Central memory CD8-positive, alpha-beta T cell (primary cell): ENCODE results near the gene ZNF735.
"Not testable (repeated sequence)": the region's sequence is repeated elsewhere in the genome, so short reads cannot be mapped to it uniquely, and the experiment has no call there.

Experiments used
- ATAC-seq: fragments of 150-1000 bp; cut with Tn5 transposase; replicated peaks from 2 replicates; pipeline ENCODE4 v1.10.0; 2022; ENCODE audit warnings: mild to moderate bottlenecking, moderate FRiP score, moderate number of reproducible peaks; ENCODE audit not compliant: poor library complexity, severe bottlenecking; ENCODE audit errors: extremely low read depth
- DNase-seq, 2 donors: peaks; one replicate each; pipeline ENCODE4 v3.0.0; 2021; ENCODE audit warnings: low spot score in 2 of 2
- H3K27ac Mint-ChIP-seq: one replicate; pipeline ENCODE4 v1.8.0; 2022; ENCODE audit warnings: low read depth, mild to moderate bottlenecking, moderate library complexity, mixed read lengths
- H3K27me3 Mint-ChIP-seq: one replicate; pipeline ENCODE4 v1.8.0; 2022; ENCODE audit warnings: mixed read lengths
- H3K36me3 Mint-ChIP-seq: one replicate; pipeline ENCODE4 v1.8.0; 2022; ENCODE audit warnings: mild to moderate bottlenecking, moderate library complexity, mixed read lengths; ENCODE audit not compliant: insufficient read depth
- H3K4me1 Mint-ChIP-seq: one replicate; pipeline ENCODE4 v1.8.0; 2022; ENCODE audit warnings: mixed read lengths
- H3K4me3 Mint-ChIP-seq: one replicate; pipeline ENCODE4 v1.8.0; 2022; ENCODE audit warnings: mild to moderate bottlenecking, moderate library complexity, mixed read lengths
- H3K9me3 Mint-ChIP-seq: one replicate; pipeline ENCODE4 v1.8.0; 2022; ENCODE audit warnings: mixed read lengths

The ZNF735 gene

GRCh38 chr7:64206903-64207302, at the start of gene ZNF735:
Gene ZNF735 (plus strand): TSS chr7:64207203. CDS start chr7:64207203, 0 bp downstream.
- DNase-seq: no peak
- ATAC-seq: no peak
- Mint-ChIP-seq H3K9me3 (peaks cover 16% of the 10 kb centered on the region), H3K36me3 (no peaks in the 10 kb centered on the region), H3K27ac (no peak within 1 kb of the TSS), H3K27me3 (no peaks in the 10 kb centered on the region), H3K4me1 (no peaks in the 10 kb centered on the region), H3K4me3 (no peak within 1 kb of the TSS)

- H3K9me3 Mint-ChIP-seq: peaks cover 11% of the 10 kb centered on the region
- not testable (repeated sequence) for H3K4me1 Mint-ChIP-seq, H3K4me3 Mint-ChIP-seq
Observed at GRCh38 chr7:64170974-64171373, 36.0 kb upstream of the ZNF735 start.

GRCh38 chr7:64174328-64174727, 32.7 kb upstream of the ZNF735 start:
- Mint-ChIP-seq H3K4me1 (no peaks in the 10 kb centered on the region), H3K9me3 (peaks cover 11% of the 10 kb centered on the region)
- ATAC-seq: no peak

More at GRCh38 chr7:64170974-64171373, 36.0 kb upstream of the ZNF735 start:
- not testable (repeated sequence) for DNase-seq, H3K27ac Mint-ChIP-seq, H3K36me3 Mint-ChIP-seq, ATAC-seq, H3K27me3 Mint-ChIP-seq

GRCh38 chr7:64174941-64175340, 32.1 kb upstream of the ZNF735 start:
- H3K27ac Mint-ChIP-seq: no peak overlapping the region
- H3K36me3 Mint-ChIP-seq: peaks cover 2% of the 10 kb centered on the region
- no peak for DNase-seq
- H3K9me3 Mint-ChIP-seq: peaks cover 7% of the 10 kb centered on the region
- ATAC-seq: no peak
- H3K4me1 Mint-ChIP-seq: no peaks in the 10 kb centered on the region
- no peaks in the 10 kb centered on the region for H3K27me3 Mint-ChIP-seq
- no peak overlapping the region for H3K4me3 Mint-ChIP-seq

More at GRCh38 chr7:64174328-64174727, 32.7 kb upstream of the ZNF735 start:
- Mint-ChIP-seq H3K27me3 (no peaks in the 10 kb centered on the region), H3K36me3 (peaks cover 2% of the 10 kb centered on the region), H3K27ac (no peak overlapping the region), H3K4me3 (no peak overlapping the region)
- no peak for DNase-seq

GRCh38 chr7:64180989-64181388, 26.0 kb upstream of the ZNF735 start:
- DNase-seq (no peak), ATAC-seq (no peak)
- H3K4me3 Mint-ChIP-seq: no peak overlapping the region
- H3K9me3 Mint-ChIP-seq: no peaks in the 10 kb centered on the region
- H3K4me1 Mint-ChIP-seq: no peaks in the 10 kb centered on the region
- no peaks in the 10 kb centered on the region for H3K27me3 Mint-ChIP-seq
- no peak overlapping the region for H3K27ac Mint-ChIP-seq
- peaks cover 1% of the 10 kb centered on the region for H3K36me3 Mint-ChIP-seq

- H3K36me3 Mint-ChIP-seq: peaks cover 1% of the 10 kb centered on the region
- H3K4me1 Mint-ChIP-seq: no peaks in the 10 kb centered on the region
- no peak for DNase-seq
- H3K4me3 Mint-ChIP-seq: no peak overlapping the region
- no peak for ATAC-seq
- no peaks in the 10 kb centered on the region for H3K27me3 Mint-ChIP-seq
- no peaks in the 10 kb centered on the region for H3K9me3 Mint-ChIP-seq
- no peak overlapping the region for H3K27ac Mint-ChIP-seq
Observed at GRCh38 chr7:64181586-64181985, 25.4 kb upstream of the ZNF735 start.

- DNase-seq (no peak), ATAC-seq (no peak)
- Mint-ChIP-seq H3K27ac (no peak overlapping the region), H3K4me3 (no peak overlapping the region), H3K27me3 (no peaks in the 10 kb centered on the region), H3K9me3 (no peaks in the 10 kb centered on the region), H3K36me3 (peaks cover 1% of the 10 kb centered on the region), H3K4me1 (no peaks in the 10 kb centered on the region)
Observed at GRCh38 chr7:64182036-64182790, 24.8 kb upstream of the ZNF735 start.

GRCh38 chr7:64183126-64183742, 23.8 kb upstream of the ZNF735 start:
- Mint-ChIP-seq H3K27ac (no peak overlapping the region), H3K27me3 (no peaks in the 10 kb centered on the region), H3K36me3 (peaks cover 1% of the 10 kb centered on the region), H3K4me3 (no peak overlapping the region), H3K9me3 (no peaks in the 10 kb centered on the region), H3K4me1 (no peaks in the 10 kb centered on the region)
- DNase-seq: peak in 1 of 2 donors; percentile 32
- ATAC-seq: no peak

GRCh38 chr7:64183827-64184372, 23.1 kb upstream of the ZNF735 start:
- Mint-ChIP-seq H3K36me3 (peaks cover 1% of the 10 kb centered on the region), H3K4me3 (no peak overlapping the region), H3K4me1 (no peaks in the 10 kb centered on the region), H3K27me3 (no peaks in the 10 kb centered on the region), H3K9me3 (no peaks in the 10 kb centered on the region), H3K27ac (no peak overlapping the region)
- ATAC-seq (no peak), DNase-seq (no peak)

GRCh38 chr7:64184376-64184775, 22.6 kb upstream of the ZNF735 start:
- Mint-ChIP-seq H3K27ac (no peak overlapping the region), H3K4me1 (no peaks in the 10 kb centered on the region), H3K27me3 (no peaks in the 10 kb centered on the region), H3K4me3 (no peak overlapping the region), H3K36me3 (peaks cover 1% of the 10 kb centered on the region), H3K9me3 (no peaks in the 10 kb centered on the region)
- ATAC-seq: no peak
- no peak for DNase-seq

GRCh38 chr7:64187408-64187807, 19.6 kb upstream of the ZNF735 start:
- no peak overlapping the region for H3K27ac Mint-ChIP-seq
- H3K4me1 Mint-ChIP-seq: no peaks in the 10 kb centered on the region
- no peaks in the 10 kb centered on the region for H3K36me3 Mint-ChIP-seq
- DNase-seq: no peak
- no peak overlapping the region for H3K4me3 Mint-ChIP-seq
- no peak for ATAC-seq
- H3K9me3 Mint-ChIP-seq: no peaks in the 10 kb centered on the region
- H3K27me3 Mint-ChIP-seq: no peaks in the 10 kb centered on the region

- ATAC-seq (no peak), DNase-seq (no peak)
- H3K4me3 Mint-ChIP-seq: no peak overlapping the region
- H3K36me3 Mint-ChIP-seq: no peaks in the 10 kb centered on the region
- H3K27me3 Mint-ChIP-seq: no peaks in the 10 kb centered on the region
- no peaks in the 10 kb centered on the region for H3K4me1 Mint-ChIP-seq
- no peak overlapping the region for H3K27ac Mint-ChIP-seq
- no peaks in the 10 kb centered on the region for H3K9me3 Mint-ChIP-seq
Observed at GRCh38 chr7:64192148-64192704, 14.8 kb upstream of the ZNF735 start.

GRCh38 chr7:64192775-64193174, 14.2 kb upstream of the ZNF735 start:
- no peak for DNase-seq
- H3K27me3 Mint-ChIP-seq: no peaks in the 10 kb centered on the region
- H3K27ac Mint-ChIP-seq: no peak overlapping the region
- H3K4me3 Mint-ChIP-seq: no peak overlapping the region
- ATAC-seq: no peak
- no peaks in the 10 kb centered on the region for H3K4me1 Mint-ChIP-seq
- no peaks in the 10 kb centered on the region for H3K9me3 Mint-ChIP-seq
- no peaks in the 10 kb centered on the region for H3K36me3 Mint-ChIP-seq
